ENCODE data around the gene PHF21A.
"Not testable (repeated sequence)": the region's sequence is repeated elsewhere in the genome, so short reads cannot be mapped to it uniquely, and the experiment has no call there.

Gene PHF21A

DNA sequence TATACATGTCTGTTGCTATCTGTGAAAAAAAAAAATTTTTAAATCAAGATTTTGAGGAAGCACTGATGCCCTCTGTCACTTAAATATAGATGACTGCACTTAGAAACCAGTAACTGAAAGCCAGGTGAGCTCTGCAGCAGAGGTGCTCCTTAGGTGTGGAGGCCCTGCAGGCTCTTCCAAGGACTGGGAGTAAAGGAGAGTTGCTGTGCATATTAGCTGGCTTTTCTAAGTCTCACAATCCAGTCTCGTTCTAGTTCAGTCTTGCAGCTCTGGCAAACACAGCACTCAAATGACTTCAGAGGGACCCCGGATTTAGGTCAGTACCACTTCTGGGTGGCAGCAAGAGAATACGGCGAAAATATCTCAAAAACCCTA is 137.8 kb downstream of the PHF21A start:
- DNase-seq (ENCODE audit: low read depth in 3 of 3): no peak

DNA sequence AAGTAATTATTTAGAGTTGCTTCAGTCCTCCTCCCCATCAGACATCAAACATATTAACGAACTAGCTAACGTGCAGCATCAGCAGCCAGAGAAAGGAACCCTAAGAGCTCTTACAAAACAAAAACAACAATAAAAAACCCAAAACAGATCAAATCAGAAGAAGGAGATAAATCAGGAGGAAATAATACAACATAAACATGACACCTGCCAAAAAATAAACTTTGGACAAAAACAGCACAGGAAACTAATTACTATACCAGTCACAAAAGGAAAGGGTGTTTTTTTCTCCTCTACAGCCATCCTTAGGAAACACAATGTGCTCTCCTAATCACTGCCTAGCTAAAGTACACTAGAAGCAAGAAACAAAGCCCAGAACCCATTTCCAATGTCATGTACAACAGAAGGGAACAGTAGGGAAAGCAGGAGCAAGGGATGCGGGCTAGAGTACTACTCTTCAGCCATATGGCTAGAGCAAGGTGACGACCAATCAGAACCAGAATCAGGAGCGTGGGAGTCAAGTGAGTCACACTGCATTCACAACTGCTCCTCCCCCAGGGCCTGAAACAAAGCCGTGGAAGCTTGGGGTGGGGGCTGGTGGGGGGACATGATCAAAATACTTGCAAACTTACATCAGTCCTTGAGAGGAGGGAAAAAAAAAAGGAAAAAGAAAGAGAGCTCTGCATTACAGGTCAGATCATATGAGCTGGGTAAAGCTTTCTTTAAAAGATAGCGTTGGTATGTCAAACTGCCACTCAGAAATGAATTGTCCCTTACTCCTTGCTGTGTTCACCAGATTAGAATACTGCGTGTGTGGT is 138.4 kb downstream of the PHF21A start:
- DNase-seq (ENCODE audit: low read depth in 3 of 3): peak; percentile 1 to 21 (median 15)

DNA sequence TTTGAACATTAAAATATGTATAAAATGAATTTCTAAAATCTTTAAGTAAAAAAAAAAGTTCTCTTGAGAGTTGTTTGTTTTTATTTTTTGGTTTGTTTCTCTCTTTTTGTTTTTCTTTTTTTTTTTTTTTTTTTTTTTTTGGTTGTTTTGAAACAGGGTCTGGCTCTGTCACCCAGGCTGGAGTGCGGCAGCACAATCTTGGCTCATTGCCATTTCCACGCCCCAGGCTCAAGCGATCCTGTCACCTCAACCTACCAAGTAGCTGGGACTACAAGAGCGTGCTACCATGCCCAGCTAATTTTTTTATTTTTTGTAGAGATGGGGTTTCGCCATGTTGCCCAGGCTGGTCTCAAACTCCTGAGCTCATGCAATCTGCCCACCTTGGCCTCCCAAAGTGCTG is 139.4 kb downstream of the PHF21A start:
- not testable (repeated sequence) for DNase-seq (ENCODE audit: low read depth in 3 of 3)

DNA sequence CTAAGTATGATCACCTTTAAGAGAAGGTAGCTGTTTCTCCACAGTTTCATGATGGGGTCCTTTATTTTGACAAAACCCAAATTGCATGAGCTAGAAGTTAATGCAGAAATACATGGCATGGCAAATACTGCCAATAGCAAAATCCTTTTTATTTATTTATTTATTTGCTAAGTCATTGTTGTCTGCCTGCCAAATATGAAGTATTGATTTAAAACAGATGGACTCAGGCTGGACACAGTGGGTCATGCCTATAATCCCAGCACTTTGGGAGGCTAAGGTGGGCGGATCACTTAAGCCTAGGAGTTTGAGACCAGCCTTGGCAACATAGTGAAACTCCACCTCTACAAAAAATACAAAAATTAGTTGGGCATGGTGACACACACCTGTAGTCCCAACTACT is 146.4 kb downstream of the PHF21A start:
- DNase-seq (ENCODE audit: low read depth in 3 of 3): no peak

DNA sequence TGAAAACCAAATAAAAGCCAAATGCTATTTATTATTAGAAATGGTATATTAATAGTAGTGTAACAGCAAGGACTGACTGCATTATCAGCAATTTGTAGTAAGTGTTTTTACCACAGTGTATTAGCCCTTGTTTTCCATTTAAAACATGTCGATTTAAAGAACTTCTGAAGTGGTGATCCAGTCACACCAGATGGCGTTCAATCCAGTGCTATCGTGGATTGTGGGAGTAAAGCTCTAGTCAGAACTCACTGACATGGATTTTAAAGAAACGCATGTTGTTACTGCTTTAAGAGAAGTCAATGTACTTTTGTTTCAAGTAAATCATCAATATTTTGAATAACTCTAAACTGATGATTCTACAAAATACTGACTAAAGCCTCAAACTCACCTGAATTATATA is 147.7 kb downstream of the PHF21A start:
- no peak for DNase-seq (ENCODE audit: low read depth in 3 of 3)

DNA sequence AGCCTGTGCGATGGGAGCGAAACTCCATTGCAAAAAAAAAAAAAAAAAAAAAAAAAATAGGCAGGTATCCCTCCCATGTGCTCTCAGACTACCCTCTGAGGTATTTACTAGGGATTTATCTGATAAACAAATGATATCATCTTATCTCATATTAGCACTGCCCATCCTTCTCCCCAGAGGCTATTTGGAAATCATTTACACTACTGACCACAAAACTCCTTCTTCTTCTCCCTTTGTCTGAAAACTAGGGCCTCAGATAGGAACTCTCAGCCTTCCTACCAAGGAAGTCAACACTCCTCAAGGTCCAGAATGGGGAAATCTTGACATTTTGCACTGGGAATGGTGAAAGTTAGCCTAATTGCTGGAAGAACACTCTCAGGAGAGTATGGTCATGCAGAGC is 152.4 kb downstream of the PHF21A start:
- DNase-seq (ENCODE audit: low read depth in 3 of 3): no peak

DNA sequence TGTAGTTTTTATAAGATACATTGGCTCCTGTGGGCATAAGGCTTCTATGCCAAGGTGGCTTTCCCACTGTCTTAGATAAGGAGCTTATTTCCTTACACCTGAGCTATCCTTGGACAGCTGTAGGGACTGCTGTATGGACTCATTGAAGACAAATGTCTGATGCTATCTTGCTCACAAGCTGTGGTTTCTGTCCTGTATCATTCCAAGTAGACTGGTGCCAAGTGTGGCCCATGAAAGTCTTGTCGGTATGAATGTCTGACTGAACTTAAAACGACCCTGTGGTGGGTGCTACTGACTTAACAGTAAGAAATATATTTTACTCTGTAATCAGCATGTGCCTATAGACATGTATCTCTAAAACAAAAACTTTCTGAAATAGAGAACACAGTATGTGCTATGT is 153.7 kb downstream of the PHF21A start:
- DNase-seq (ENCODE audit: low read depth in 3 of 3): no peak

DNA sequence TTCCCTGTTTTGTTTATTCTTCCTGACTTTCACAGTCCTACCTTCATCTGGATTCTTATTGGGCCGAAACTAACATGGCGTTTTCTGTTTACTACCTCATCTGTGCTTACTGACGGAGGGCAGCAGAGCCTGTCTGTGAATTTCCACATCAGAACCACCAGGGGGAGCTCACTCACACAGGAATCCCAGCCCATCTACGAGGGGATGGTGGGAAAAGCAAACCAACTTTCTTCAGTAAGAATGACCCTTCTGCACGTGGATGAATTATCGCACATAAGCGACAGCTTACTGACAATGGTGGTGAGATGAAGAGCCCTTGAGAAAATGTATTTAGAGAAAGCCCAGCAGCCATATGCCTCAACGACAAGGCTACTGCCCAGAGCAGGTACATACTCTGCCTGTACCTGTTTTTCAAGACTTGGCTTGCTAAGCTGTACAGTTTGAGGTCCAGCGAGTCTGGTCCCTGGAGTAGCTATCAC is 156.3 kb downstream of the PHF21A start:
- peak; percentile 11 to 41 (median 29) for DNase-seq (ENCODE audit: low read depth in 3 of 3)

DNA sequence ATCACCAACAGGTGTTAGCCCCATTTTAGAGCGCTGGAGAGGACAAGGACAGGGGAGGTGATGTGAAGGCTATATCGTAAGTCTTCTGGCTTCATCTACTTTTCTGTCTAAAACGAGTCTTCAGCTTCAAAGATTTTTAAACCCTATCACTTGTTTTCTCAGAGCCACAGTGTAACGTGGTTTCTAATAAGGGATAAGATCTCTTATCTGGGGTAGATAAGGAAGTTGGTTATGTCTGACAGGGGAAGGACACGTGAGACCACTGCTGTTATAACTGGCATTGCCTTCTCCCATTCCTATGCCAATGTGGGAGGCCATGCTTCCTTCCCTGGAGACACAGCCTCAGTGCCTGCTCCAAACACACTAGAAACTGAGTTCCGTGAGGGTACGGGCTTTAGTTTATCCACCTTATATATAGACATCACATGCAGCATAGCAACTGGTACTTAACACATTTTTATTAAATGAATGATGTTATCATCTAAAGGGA is 159.5 kb downstream of the PHF21A start:
- DNase-seq (ENCODE audit: low read depth in 3 of 3): no peak

DNA sequence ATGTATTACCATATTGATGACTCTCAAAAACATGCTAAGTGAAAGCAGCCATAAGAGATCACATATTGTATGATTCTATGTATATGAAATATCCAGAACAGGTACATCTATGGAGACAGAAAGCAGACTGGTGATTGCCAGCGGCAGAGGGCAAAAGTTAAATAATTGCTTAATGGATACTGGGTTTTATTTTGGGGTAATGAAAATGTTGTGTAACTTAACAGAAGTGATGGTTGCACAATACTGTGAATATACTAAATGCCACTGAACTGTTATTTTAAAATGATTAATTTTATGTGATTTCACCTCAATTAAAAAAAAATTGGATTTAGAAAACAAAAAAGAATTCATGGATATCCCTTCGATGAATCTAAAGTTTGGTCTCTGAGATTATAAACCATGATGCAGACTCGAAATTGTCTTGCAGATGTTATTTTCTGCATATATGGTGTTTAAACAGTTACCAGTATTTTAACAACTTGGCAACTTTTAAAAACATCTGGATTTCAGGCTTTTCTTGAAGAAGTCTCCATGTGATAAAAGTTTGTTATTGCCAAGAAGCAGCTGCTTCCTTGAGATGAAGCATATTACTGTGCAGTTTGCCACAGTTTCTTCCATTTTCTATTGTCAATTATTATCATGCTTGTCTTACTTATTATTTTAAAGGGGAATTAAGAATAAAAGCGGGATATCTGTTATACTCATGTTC is 160.7 kb downstream of the PHF21A start:
- DNase-seq (ENCODE audit: low read depth in 3 of 3): no peak

DNA sequence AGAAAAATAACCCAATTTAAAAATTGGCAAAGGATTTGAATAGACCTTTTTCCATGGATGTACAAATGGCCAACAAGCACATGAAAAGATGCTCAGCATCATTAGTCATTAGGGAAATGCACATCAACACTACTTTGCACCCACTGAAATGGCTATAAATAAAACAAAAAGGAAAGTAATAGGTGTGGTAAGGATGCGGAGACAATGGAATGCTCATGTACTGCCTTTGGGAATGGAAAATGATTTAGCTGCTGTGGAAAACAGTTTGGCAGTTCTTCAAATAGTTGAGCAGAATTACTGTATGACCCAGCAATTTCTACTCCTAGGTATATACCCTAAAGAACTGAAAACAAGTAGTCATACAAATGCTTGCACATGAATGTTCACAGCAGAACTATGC is 161.4 kb downstream of the PHF21A start:
- no peak for DNase-seq (ENCODE audit: low read depth in 3 of 3)

DNA sequence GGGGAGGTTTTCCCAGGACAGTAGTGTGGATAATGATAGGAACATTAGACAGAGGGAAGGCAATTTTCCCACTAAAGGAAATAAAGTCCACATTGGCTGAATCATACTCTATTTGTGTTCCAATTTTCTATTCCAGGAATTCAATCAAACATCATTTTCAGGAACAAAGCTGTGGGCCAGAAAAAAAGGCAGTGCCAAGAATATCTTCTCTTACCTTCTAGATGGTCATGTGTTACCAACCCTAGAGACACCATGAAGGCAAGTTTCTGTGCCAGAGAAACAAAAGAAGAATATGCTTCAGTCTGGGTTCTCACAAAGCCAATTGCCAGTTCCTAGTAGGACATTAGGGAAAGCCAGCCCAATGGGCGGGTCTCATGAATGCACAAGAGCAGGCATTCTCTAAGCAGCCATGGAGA is 171.3 kb downstream of the PHF21A start:
- DNase-seq (ENCODE audit: low read depth in 3 of 3): no peak

DNA sequence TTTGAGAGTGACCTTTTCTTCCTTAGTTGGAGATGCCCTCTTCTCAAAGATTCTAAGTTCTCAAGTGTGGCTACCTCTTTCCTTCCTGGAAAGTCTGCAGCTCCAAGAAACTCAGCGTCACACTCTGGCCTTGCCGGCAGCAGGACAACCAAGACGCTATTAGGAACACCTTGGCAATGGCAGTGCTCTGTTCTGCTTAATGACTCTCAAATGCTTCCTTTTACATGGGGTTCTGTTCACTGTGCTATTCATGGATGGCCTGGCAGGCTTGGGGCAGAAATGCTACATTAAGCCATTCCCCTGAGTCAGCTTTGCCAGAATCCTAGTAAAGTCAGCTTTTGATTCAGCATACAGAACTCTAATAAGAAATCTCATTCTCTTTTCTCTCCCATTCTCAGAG is 172.9 kb downstream of the PHF21A start:
- no peak for DNase-seq (ENCODE audit: low read depth in 3 of 3)

DNA sequence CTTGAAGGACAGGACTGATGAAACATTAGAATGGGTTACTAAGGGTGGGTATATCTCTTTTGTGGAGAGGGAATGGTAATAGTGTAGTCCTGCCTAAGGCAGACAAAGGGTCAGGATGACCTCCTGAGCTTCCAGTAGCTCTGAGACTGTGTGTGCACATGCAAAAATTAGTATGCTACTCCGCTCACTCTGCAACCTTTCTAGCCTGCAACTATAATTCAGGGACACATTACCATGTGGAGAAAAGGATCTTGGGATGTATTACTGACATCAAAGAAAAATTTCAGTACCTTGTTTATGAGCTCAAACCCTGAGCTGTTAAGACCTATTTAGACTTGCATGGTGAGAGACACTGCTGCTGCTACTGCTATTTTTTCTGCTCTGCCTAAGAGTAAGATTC is 173.4 kb downstream of the PHF21A start:
- no peak for DNase-seq (ENCODE audit: low read depth in 3 of 3)

DNA sequence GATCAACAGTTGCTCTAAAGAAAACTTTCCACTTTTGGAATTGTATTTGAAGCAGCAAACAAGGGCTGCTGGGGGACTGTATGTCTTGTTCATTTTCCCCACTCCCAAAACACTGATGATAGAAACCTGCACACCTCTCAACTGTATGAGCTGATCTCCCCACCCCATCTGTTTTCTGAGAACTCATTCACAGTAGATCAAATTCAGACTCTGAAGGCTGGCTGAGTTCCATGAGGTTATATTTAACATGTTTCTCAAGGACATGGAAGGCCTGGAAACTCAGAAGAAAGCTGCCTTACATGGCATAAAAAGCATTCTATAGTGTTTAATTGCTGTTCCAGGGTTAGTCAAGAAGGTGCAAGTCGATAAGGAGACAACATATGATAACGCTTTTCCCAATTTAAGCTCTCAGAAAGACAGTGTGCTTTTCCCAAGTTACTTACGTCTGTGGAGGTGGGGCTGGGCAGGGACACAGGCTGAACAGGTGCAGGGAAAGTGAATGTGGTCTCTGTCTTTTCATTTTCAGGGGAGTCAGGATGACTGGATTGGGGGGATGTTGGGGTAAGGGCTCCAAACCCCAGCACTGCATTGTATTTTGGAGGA is 175.8 kb downstream of the PHF21A start:
- DNase-seq (ENCODE audit: low read depth in 3 of 3): no peak

DNA sequence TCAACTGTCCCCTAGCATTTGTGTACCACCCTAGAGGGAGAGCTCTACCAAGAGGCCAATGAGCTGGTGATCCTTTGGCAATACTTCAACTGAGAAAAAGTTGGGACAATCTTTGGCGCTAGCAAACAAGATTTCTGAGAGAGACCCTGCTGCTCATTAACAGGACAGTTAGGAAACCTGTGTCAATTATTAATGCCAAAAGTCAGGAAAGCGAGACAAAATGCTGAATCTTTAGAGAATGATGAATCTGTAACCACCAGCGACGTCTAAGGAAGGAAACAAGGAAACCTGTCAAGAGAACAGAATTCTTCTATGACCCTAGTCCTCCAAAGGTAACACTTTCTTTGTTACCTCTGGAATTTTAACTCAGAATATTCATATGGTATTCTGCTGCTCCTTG is 178.9 kb downstream of the PHF21A start:
- no peak for DNase-seq (ENCODE audit: low read depth in 3 of 3)

DNA sequence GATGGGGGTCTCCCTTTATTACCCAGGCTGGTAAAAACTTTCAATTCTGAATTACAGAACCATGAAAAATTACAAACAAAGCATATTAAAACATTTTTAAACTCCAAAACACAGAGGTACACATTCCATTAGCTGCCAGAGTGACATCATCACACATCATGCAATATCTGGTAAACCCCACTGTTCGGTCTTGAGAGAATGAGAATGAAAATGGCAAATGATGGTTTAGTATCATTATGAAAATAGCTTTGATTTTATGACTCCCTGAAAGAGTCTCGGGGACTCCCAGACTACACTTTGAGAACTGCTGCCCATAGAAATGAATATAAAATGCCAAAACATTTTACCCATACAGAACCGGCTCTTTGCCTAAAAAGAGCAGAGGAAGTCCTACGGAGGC is 180.0 kb downstream of the PHF21A start:
- no peak for DNase-seq (ENCODE audit: low read depth in 3 of 3)

DNA sequence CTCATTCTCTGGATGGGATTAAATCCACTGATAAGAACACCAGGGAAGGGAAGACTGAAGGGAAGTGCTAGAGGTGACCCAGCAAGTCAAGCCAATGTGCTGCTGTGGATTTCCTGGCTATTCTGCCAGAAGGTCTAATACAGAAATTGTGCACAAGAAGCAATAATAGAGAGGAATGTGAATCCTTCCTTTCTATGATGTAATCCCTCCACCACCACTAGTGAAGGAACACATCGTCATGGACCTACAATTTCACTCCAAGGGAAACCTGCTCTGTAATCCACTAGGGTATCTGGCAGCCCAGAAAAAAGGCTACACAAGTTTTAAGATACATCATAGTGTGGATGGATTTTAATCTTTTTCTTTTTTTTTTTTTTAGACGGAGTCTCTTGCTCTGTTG is 181.4 kb downstream of the PHF21A start:
- no peak for DNase-seq (ENCODE audit: low read depth in 3 of 3)

DNA sequence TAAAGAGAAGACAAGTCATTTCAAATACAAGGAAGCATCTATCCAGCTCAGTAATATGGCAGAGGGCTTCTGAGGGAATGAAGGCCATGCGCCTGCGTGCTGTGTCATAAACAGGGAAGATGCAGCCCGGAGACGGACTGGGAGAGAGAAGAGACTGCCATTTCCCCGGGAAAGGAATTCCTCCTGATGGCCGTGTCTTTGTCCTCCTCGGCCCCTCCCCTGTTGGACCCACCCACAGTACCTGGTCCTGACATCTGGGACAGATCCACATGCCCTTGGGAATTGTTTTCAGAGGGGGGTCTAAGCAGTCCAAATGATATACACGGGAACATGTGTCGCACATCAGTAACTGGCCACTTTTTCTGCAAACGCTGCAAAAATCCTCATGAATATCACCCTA is 183.3 kb downstream of the PHF21A start:
- no peak for DNase-seq (ENCODE audit: low read depth in 3 of 3)

DNA sequence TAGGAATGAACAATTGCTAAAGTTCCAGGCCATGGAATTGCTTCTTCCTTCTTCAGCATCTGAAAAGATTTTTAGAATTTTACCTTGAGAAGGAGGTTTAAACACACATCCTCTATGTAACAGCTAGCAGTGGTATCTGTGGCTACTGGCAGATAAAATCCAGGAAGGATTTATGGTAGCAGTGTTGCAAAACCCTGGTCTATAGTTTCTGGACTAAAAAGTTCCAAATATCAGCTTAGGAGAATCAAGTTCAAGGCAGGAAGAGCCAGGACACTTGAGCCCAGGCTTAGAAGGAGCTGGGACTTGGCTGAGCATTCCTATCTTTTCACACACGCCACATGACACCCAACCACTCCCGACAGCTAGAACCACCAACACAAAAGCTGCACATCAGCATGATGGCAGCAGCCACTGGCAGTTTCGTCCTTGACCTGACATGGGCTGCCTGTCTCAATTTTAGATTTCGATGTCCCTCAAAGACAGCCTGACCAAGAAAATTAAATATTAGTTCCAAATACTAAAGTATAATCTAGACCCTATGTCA is 184.7 kb downstream of the PHF21A start:
- DNase-seq (ENCODE audit: low read depth in 3 of 3): no peak

DNA sequence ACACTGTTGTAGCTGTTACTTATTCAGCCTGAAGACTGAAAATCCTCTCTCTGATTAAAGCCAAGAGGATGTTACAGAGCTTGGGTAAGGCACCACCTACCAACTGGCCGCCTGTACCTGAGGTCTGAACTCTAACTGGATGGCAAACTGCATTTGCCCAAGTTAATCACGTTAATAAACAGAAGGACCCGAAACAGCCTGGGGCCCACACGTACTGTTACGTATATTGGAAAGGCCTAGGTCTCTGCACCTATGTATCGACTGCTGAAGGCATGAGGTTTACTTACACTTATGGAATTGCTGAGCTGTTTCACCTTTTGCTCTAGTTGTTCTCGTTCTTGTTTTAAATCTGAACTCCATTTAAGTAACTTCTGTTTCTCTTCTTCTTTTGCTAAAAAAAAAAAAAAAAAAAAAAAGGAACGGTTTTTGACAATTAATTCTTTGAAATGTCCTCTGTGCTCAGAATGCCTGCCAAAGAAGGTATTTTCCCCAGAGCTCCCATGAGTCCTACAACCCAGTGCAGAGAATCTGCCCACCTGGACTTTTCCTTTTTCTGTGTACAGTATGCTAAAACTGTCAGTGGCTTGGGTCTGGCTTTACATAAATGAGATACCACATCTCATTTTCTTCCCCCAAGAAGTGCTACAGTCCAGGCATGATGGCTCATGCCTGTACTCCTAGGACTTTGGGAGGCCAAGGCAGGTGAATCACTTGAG is 185.7 kb downstream of the PHF21A start:
- no peak for DNase-seq (ENCODE audit: low read depth in 3 of 3)

Data from stimulated activated CD4-positive, alpha-beta T cell treated with anti-CD3 and anti-CD28 coated beads, TNF-alpha, amount 100 ng/mL, for 24 hours (primary cell).